Thoracic aorta (tissue), 2 donors: ENCODE results near the gene CELF6. TPM values are rescaled to one million over a fixed set of nuclear protein-coding genes. Genes with fewer than 3 reads are reported as not detected.

Experiments
- ATAC-seq: fragments of 150-250 bp; one replicate; pipeline ENCODE4 v1.8.0; 2017; ENCODE audit warnings: low read depth; ENCODE audit not compliant: insufficient number of reproducible peaks, low FRiP score
- DNase-seq: peaks from one replicate; pipeline ENCODE4 v3.0.0-alpha.2; 2020; ENCODE audit warnings: low spot score
- H3K27ac ChIP-seq, 2 donors: fragments of 200-600 bp; sonication (generic); 1 replicate in 1 of 2; 2 replicates in 1 of 2; pipeline ENCODE4 v1.5.1; 2016; ENCODE audit warnings: mild to moderate bottlenecking in 2 of 2, moderate library complexity in 2 of 2
- H3K27me3 ChIP-seq: fragments of 200-600 bp; sonication (generic); replicated peaks from 2 replicates; pipeline ENCODE4 v1.6.0; 2016; ENCODE audit warnings: mild to moderate bottlenecking; ENCODE audit not compliant: insufficient read depth
- H3K36me3 ChIP-seq: fragments of 200-600 bp; sonication (generic); one replicate; pipeline ENCODE4 v1.5.1; 2016
- H3K4me1 ChIP-seq, 2 donors: fragments of 200-600 bp; sonication (generic); 1 replicate in 1 of 2; 2 replicates in 1 of 2; pipeline versions ENCODE4 v1.5.1 to v1.6.0; 2016; ENCODE audit warnings: low read depth in 2 of 2, mild to moderate bottlenecking in 1 of 2; ENCODE audit not compliant: control insufficient read depth in 1 of 2
- H3K4me3 ChIP-seq: fragments of 200-600 bp; sonication (generic); 2 replicates; pipeline ENCODE4 v1.5.1; 2016; ENCODE audit warnings: mild to moderate bottlenecking
- H3K9me3 ChIP-seq: fragments of 200-600 bp; sonication (generic); 2 replicates; pipeline ENCODE4 v1.5.1; 2016
- total RNA-seq, 2 donors: library from RNA; depleted of rRNA; stranded (reverse); fragments of >200 nt; gene quantifications; one replicate each; pipeline versions ENCODE4 v1.1.0 to v1.2.3, GENCODE V29; 2016
- TF ChIP-seq, protein P1 (sequence below): fragments of 200-600 bp; sonication (generic); IDR thresholded peaks from one replicate; pipeline ENCODE4 v1.5.1; 2019; ENCODE audit warnings: antibody characterized with exemption

The CELF6 gene
- total RNA-seq, 2 donors from 2014 or later: 2.3 to 4.1 TPM

DNA sequence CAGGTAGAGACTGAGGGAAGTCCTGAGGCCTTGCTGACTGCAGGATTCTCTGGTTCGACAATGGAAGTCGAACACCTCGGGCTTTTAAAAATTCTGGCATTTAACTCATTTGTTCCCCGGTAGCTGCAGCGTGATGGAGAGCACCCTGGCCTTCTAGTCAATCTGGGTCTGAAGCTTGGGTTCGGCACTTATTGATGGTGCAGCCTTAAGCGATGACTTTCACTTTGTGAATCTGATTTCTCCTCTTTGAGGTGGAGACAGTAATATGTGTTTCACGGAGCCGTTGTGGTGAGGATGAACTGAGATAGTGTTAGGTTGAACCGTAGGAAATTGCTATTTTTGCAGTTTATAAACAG, 47.0 kb downstream of the CELF6 start:
- ATAC-seq (no peak), DNase-seq (no peak)
- H3K4me3 ChIP-seq: peak overlapping the region; percentile 92
- peaks cover 15 to 23% of the 10 kb centered on the region in 2 donors for H3K4me1 ChIP-seq
- H3K27me3 ChIP-seq: no peaks in the 10 kb centered on the region
- TF ChIP-seq, protein P1, sequence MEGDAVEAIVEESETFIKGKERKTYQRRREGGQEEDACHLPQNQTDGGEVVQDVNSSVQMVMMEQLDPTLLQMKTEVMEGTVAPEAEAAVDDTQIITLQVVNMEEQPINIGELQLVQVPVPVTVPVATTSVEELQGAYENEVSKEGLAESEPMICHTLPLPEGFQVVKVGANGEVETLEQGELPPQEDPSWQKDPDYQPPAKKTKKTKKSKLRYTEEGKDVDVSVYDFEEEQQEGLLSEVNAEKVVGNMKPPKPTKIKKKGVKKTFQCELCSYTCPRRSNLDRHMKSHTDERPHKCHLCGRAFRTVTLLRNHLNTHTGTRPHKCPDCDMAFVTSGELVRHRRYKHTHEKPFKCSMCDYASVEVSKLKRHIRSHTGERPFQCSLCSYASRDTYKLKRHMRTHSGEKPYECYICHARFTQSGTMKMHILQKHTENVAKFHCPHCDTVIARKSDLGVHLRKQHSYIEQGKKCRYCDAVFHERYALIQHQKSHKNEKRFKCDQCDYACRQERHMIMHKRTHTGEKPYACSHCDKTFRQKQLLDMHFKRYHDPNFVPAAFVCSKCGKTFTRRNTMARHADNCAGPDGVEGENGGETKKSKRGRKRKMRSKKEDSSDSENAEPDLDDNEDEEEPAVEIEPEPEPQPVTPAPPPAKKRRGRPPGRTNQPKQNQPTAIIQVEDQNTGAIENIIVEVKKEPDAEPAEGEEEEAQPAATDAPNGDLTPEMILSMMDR: no peak
- H3K36me3 ChIP-seq: peaks cover 7% of the 10 kb centered on the region
- H3K27ac ChIP-seq: peak overlapping the region; percentile 9 to 71
- no peaks in the 10 kb centered on the region for H3K9me3 ChIP-seq

DNA sequence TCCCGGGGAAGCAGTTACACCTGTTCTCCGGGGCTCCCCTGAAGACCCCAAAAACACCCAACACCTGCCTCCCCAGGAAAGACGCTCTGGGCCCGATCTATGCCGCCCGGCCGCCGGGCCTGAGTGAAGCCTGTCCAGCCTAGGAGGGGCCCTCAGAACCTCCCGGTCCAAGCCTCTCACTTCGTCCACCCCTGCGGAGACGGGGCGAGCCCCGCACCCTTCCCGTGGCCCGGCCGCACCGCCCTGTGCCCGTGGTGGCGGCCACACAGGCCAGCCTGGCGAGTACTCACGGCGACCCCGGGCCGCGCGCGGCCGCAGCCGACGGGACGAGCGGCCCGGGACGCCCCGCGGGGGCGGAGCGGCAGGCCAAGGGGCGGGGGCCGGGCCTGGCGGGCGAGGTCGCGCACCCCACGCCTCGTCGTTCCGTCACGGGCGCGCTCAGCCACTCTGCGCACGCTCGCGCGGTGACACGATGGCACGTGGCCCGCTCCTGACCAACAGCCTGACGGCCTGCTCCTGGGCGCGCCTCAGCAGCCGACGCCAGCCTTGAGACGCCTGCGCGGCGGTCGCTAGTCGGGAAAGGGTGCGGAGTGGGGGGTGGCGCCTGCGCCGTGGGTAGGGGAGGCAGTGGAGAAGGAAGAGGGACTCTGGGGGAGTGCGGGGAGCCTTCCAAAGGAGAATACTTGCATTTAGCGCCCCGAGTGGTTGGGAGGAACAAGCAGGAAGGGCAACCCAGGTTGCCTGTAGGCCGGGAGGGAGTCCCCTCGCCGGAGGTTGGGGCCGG, 47.6 kb downstream of the CELF6 start, which contains the start of gene PARP6:
Gene PARP6 (minus strand): TSS at position 342 of the 784 bp plus-strand sequence. CDS start 5,077 bp downstream, outside the sequence.
- Histone ChIP-seq H3K36me3 (peaks cover 13% of the 10 kb centered on the region), H3K4me1 (peaks cover 15 to 23% of the 10 kb centered on the region in 2 donors), H3K9me3 (no peaks in the 10 kb centered on the region), H3K4me3 (peak within 1 kb of the TSS; percentile 92), H3K27ac (peak within 1 kb of the TSS; percentile 82 to 86), H3K27me3 (no peaks in the 10 kb centered on the region)
- ATAC-seq (peak; percentile 96), DNase-seq (peak; percentile 94)
- TF ChIP-seq, protein P1: peak; percentile 70

DNA sequence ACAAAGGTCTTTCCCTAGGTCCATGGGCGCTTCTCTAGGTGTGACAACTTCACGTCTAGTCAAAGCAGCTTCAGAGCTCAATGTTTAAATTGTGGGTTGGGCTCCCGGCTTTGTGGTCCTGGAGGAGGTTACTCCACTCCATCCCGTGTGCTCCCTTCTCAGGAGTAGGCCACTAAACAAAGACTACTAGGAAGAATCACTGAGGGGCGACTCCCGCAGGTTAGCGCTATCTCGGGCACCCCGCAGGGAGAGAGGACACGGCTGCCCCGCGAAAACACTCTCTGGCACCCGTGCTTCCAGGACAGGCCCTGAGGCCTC, 48.1 kb downstream of the CELF6 start:
- TF ChIP-seq, protein P1: no peak
- Histone ChIP-seq H3K4me3 (peak overlapping the region; percentile 92), H3K4me1 (peaks cover 15 to 23% of the 10 kb centered on the region in 2 donors), H3K27ac (peak overlapping the region; percentile 82 to 86), H3K9me3 (no peaks in the 10 kb centered on the region), H3K27me3 (no peaks in the 10 kb centered on the region), H3K36me3 (peaks cover 18% of the 10 kb centered on the region)
- DNase-seq (no peak), ATAC-seq (no peak)

DNA sequence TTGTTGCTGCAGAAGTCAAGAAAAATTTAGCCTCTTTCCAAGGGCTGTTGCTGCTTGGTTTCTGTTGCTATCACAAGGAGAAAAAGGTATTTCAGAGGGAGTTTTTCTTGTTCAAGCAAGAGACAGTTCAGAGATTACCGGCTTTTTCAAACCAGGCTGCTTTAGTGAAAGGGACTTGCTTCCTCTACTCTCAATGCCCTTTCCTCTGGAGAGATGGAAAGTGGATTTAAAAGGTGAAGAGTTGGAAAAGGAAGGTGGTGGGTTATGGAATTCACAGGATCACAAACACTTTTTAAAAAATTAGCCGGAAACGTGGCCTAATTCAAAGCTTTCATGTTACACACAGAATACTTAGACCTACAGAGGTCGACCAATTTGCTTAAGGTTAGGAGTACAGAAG, 48.7 kb downstream of the CELF6 start:
- peak overlapping the region in 1 of 2 donors; percentile 86 for H3K27ac ChIP-seq
- H3K4me1 ChIP-seq: peaks cover 15 to 23% of the 10 kb centered on the region in 2 donors
- H3K4me3 ChIP-seq: peak overlapping the region; percentile 92
- TF ChIP-seq, protein P1: no peak
- no peak for ATAC-seq
- DNase-seq: no peak
- no peaks in the 10 kb centered on the region for H3K9me3 ChIP-seq
- H3K27me3 ChIP-seq: no peaks in the 10 kb centered on the region
- H3K36me3 ChIP-seq: peaks cover 24% of the 10 kb centered on the region

DNA sequence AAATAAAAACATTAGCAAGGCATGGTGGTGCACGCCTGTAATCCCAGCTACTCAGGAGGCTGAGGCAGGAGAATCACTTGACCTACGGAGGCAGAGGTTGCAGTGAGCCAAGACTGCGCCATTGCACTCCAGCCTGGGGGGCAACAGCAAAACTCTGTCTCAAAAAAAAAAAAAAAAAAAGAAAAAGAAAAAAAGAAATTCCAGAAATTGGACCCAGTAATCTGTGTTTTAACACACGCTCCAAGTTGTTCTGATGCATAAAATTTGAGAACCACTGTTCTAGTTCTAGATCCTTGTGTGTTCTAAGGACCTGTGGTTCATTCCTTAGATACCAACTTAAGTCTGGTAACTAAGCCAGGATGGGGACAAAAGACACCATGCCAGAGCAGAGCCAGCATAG, 50.2 kb downstream of the CELF6 start:
- TF ChIP-seq, protein P1: no peak
- Histone ChIP-seq H3K4me1 (peaks cover 15 to 23% of the 10 kb centered on the region in 2 donors), H3K4me3 (no peak overlapping the region), H3K36me3 (peaks cover 39% of the 10 kb centered on the region), H3K27ac (no peak overlapping the region), H3K27me3 (no peaks in the 10 kb centered on the region), H3K9me3 (no peaks in the 10 kb centered on the region)
- no peak for ATAC-seq
- no peak for DNase-seq
